ENCODE data around the gene ZBBX. TPM values are rescaled to one million over a fixed set of nuclear protein-coding genes. Genes with fewer than 3 reads are reported as not detected.

Gene ZBBX
- total and polyA plus RNA-seq, 2 experiments from 2014 or later = 2.9 TPM

DNA sequence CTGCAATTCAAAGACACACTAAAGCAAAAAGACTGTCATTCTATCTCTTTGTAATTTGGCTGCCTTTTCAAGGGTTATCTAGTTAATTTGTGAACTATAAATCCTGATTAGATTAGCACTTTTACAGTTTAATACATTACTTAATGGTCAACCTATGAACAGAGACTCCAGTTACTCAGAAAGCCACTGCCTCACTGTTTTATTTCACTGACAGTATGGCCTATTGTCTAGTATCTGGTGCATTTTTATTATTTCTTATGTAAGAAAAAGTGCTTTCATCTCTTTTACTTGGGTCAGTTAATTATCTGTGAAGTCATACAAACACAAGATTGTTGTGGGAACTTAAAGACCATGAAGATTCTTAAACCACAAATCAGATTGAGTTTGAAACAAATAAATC is 133.8 kb downstream of the ZBBX start:
- no peaks in the 10 kb centered on the region for H3K9me3 ChIP-seq (ENCODE audit: low read depth)
- H3K4me3 ChIP-seq = no peak overlapping the region
- no peak for TF ChIP-seq CTCF (IDR thresholded peaks at IDR 0.05; ENCODE audit: low read depth, low read length)
- no peaks in the 10 kb centered on the region for H3K4me1 ChIP-seq (ENCODE audit: low read depth)
- no peak overlapping the region for H3K27ac ChIP-seq
- DNase-seq (ENCODE audit: low read depth in 1 of 2, low spot score in 1 of 2) = no peak
- no peaks in the 10 kb centered on the region for H3K27me3 ChIP-seq
- H3K36me3 ChIP-seq = no peaks in the 10 kb centered on the region

GRCh38 chr3:167241048-167241845 is 138.8 kb downstream of the ZBBX start:
- no peaks in the 10 kb centered on the region for H3K4me1 ChIP-seq (ENCODE audit: low read depth)
- H3K36me3 ChIP-seq = no peaks in the 10 kb centered on the region
- H3K4me3 ChIP-seq = no peak overlapping the region
- H3K27me3 ChIP-seq = no peaks in the 10 kb centered on the region
- TF ChIP-seq CTCF (IDR thresholded peaks at IDR 0.05; ENCODE audit: low read depth, low read length) = no peak
- H3K27ac ChIP-seq = no peak overlapping the region
- no peak for DNase-seq (ENCODE audit: low read depth in 1 of 2, low spot score in 1 of 2)
- H3K9me3 ChIP-seq (ENCODE audit: low read depth) = no peaks in the 10 kb centered on the region

GRCh38 chr3:167228135-167228534 is 152.0 kb downstream of the ZBBX start:
- H3K4me3 ChIP-seq = no peak overlapping the region
- no peak for TF ChIP-seq CTCF (IDR thresholded peaks at IDR 0.05; ENCODE audit: low read depth, low read length)
- no peaks in the 10 kb centered on the region for H3K36me3 ChIP-seq
- no peaks in the 10 kb centered on the region for H3K9me3 ChIP-seq (ENCODE audit: low read depth)
- no peak overlapping the region for H3K27ac ChIP-seq
- peak in 1 of 2 donors; percentile 0 for DNase-seq (ENCODE audit: low read depth in 1 of 2, low spot score in 1 of 2)
- H3K27me3 ChIP-seq = no peaks in the 10 kb centered on the region
- no peaks in the 10 kb centered on the region for H3K4me1 ChIP-seq (ENCODE audit: low read depth)

GRCh38 chr3:167225821-167226220 is 154.3 kb downstream of the ZBBX start:
- H3K4me1 ChIP-seq (ENCODE audit: low read depth) = no peaks in the 10 kb centered on the region
- no peaks in the 10 kb centered on the region for H3K9me3 ChIP-seq (ENCODE audit: low read depth)
- no peak for DNase-seq (ENCODE audit: low read depth in 1 of 2, low spot score in 1 of 2)
- H3K27ac ChIP-seq = no peak overlapping the region
- no peak for TF ChIP-seq CTCF (IDR thresholded peaks at IDR 0.05; ENCODE audit: low read depth, low read length)
- no peaks in the 10 kb centered on the region for H3K27me3 ChIP-seq
- H3K36me3 ChIP-seq = no peaks in the 10 kb centered on the region
- no peak overlapping the region for H3K4me3 ChIP-seq

DNA sequence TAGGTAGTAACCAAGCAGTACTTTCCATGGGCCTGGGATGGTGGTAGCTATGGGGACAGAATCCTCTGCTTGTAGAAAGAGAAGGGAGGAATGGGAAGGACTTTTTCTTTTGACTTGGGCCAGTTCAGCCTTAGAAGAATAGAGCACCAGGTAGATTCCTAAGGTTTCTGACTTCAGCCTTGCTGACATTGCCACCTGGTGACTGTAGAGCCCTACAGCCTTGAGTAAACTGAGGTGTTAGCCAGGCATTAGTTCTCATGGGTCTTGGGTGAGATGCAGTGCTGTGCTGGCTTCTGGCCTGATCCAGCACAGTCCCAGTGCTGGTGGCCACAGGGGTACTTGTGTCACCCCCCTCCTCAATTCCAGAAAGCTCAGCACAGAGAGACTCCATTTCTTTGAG is 171.1 kb downstream of the ZBBX start:
- no peaks in the 10 kb centered on the region for H3K4me1 ChIP-seq (ENCODE audit: low read depth)
- no peaks in the 10 kb centered on the region for H3K27me3 ChIP-seq
- no peaks in the 10 kb centered on the region for H3K36me3 ChIP-seq
- no peak for DNase-seq (ENCODE audit: low read depth in 1 of 2, low spot score in 1 of 2)
- TF ChIP-seq CTCF (IDR thresholded peaks at IDR 0.05; ENCODE audit: low read depth, low read length) = no peak
- no peak overlapping the region for H3K4me3 ChIP-seq
- H3K9me3 ChIP-seq (ENCODE audit: low read depth) = no peaks in the 10 kb centered on the region
- no peak overlapping the region for H3K27ac ChIP-seq

All from cardiac muscle cell (in vitro differentiated cells and primary cell).